HTR-8/SVneo (cell line): ENCODE data around the gene PAGE4.

Source experiments
- DNase-seq: peaks from one replicate; pipeline ENCODE4 v3.0.0; 2011; ENCODE audit warnings: low spot score, mixed read lengths; ENCODE audit not compliant: insufficient read length
- FAIRE-seq: peaks from 2 replicates; lab custom pipeline; 2011; peaks lifted over from hg19 to GRCh38; lab: Jason Lieb, UNC

PAGE4 gene

DNA sequence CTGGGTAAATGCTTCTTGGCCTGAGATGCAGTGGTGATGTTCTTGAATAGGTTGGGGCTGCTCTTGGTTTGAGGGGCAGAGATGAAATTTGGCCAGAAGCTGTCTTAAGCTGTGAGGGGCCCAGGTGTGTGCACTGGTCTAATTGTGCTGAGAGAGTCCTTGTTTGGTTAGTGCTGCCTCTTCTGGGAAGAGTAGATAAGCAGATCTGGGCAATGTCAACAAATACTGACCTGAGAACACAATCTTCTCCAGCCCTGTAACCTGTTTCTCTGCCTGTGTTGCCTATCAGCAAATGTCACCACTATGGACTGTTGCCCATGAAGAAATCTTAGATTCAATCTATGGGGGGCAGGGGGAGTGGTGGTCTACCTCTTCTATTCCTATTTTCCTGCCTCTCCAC, 33.0 kb downstream of the PAGE4 start:
- DNase-seq (no peak), FAIRE-seq (no peak)

DNA sequence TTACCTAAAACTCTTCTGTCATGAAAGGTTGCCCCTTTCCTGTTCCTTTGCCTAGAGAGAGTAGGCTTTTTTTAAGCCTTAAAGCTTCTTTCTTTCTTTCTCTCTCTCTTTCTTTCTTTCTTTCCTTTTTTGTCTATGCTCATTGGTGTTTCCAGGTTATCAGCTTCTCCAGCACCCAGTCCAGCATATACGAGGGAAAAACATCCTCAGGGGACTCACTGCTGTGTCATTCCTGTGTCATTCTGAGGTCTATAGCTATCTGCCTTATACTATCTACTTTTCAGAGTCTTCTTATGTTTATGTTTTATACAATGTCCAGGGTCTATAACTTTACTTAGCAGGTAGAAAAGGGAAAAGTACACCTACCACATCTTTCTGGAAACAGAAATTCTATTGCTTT, 39.6 kb downstream of the PAGE4 start:
- DNase-seq: no peak
- FAIRE-seq: no peak

- FAIRE-seq: no peak
- no peak for DNase-seq
Measured at GRCh38 chrX:49876750-49877149, 47.6 kb downstream of the PAGE4 start.

GRCh38 chrX:49877397-49878101, 48.4 kb downstream of the PAGE4 start:
- FAIRE-seq (no peak), DNase-seq (no peak)

- no peak for FAIRE-seq
Measured at GRCh38 chrX:49878128-49878833, 49.2 kb downstream of the PAGE4 start.

DNA sequence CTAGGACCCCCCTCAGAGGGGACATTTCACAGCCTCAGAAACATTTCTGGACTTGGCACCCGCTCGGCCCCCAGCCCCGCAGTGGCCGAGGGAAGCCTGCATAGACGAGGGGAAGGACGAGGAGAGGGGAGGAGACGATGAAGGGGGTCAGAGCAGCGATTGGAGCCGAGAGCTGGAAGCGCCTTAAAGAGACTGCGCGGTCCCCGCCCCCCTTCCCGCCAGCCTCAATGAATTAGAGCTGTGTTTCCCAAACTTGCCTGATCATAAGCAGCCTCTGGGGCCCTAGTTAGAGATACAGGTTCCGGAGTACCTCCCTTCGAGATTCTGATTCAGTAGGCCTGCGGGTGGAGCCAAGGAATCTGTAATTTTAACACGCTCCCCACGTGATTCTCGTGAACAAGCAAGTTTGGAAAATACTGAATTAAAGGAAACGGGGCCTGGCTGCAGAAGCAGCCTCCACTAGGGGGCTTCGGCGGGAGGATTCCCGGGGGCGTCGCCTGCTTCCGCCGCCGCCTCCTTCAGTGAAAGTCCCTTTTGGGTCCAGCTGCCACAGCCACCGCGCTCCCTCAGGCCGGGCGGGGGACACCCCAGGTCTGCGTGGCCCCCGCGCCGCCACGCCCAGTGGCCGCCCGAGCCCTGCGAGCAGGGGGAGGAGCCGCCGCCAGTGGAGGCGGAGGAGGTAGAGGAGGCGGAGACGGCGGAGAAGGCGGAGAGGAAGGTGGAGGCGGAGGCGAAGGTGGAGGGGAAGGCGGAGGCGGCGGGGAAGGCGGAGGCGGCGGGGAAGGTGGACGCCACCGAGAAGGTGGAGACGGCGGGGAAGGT, 49.9 kb downstream of the PAGE4 start, which contains the start of gene USP27X:
TSS of gene USP27X (plus strand) at position 651 of the 822 bp plus-strand sequence. CDS start 824 bp downstream, outside the sequence.
- FAIRE-seq (no peak), DNase-seq (peak; percentile 37)

More at GRCh38 chrX:49878128-49878833, 49.2 kb downstream of the PAGE4 start:
- no peak for DNase-seq

- FAIRE-seq (no peak), DNase-seq (no peak)
Measured at GRCh38 chrX:49879656-49880277, 50.7 kb downstream of the PAGE4 start.

GRCh38 chrX:49880668-49881067, 51.6 kb downstream of the PAGE4 start:
- DNase-seq: no peak
- FAIRE-seq: no peak
